Activated CD8-positive, alpha-beta T cell treated with anti-CD3 and anti-CD28 coated beads for 36 hours (primary cell): ENCODE results near the gene CTBP1. TPM values are rescaled to one million over a fixed set of nuclear protein-coding genes. Genes with fewer than 3 reads are reported as not detected.

Source experiments
- ATAC-seq: fragments of 200-7000 bp; cut with Tn5 transposase; one replicate; pipeline ENCODE4 v1.10.0; 2021; ENCODE audit warnings: mild to moderate bottlenecking, moderate library complexity
- CTCF ChIA-PET: fragments of 350-600 bp; sonication (Branson Sonifier 250); formaldehyde crosslinking; loops from one replicate; lab custom pipeline; 2021; ENCODE audit warnings: antibody characterized with exemption; lab: Charles Lee
- POLR2A ChIA-PET: fragments of 350-600 bp; sonication (Branson Sonifier 250); formaldehyde crosslinking; loops from one replicate; lab custom pipeline; 2021; ENCODE audit warnings: antibody characterized with exemption; lab: Charles Lee
- DNase-seq: peaks from one replicate; pipeline ENCODE4 v3.0.0-alpha.2; 2020
- H3K27ac Mint-ChIP-seq: one replicate; pipeline ENCODE4 v1.8.0; 2021; ENCODE audit warnings: mild to moderate bottlenecking, mixed read lengths
- H3K27me3 Mint-ChIP-seq: one replicate; pipeline ENCODE4 v1.8.0; 2021; ENCODE audit warnings: mixed read lengths
- H3K36me3 Mint-ChIP-seq: one replicate; pipeline ENCODE4 v1.8.0; 2021; ENCODE audit warnings: low read depth, mixed read lengths
- H3K4me1 Mint-ChIP-seq: one replicate; pipeline ENCODE4 v1.8.0; 2021; ENCODE audit warnings: low read depth, mixed read lengths
- H3K4me3 Mint-ChIP-seq: one replicate; pipeline ENCODE4 v1.8.0; 2021; ENCODE audit warnings: mild to moderate bottlenecking, moderate library complexity, mixed read lengths
- H3K9me3 Mint-ChIP-seq: one replicate; pipeline ENCODE4 v1.8.0; 2021; ENCODE audit warnings: mixed read lengths
- intact Hi-C: fragments of 100-400 bp; cut with micrococcal nuclease; formaldehyde crosslinking; loops from one replicate; pipeline ENCODE4 v1.10.0; 2022
- total RNA-seq, 2 experiments: library from RNA; stranded (reverse); gene quantifications; one replicate each; pipeline ENCODE4 v1.2.3, GENCODE V29; 2021
- TF ChIP-seq, protein P1 (sequence below): fragments of 200-600 bp; IDR thresholded peaks from one replicate; pipeline ENCODE4 v1.8.0; 2022; ENCODE audit warnings: antibody characterized with exemption, mild to moderate bottlenecking

CTBP1 gene
- total RNA-seq, 2 experiments from 2014 or later = 136 TPM

GRCh38 chr4:1167244-1167949, 81.5 kb downstream of the CTBP1 start:
- ChIA-PET POLR2A (interaction anchor here (0.7 to 2.4 kb wide), 12 partner anchors 11 to 122 kb away, joined by 3 to 11 read pairs (median 4); no protein-coding TSS in a partner anchor), CTCF (interaction anchor here (0.6 to 4.7 kb wide), 29 partner anchors 8 to 189 kb away, joined by 3 to 39 read pairs (median 5); no protein-coding TSS in a partner anchor)
- intact Hi-C loops = loop anchor here (5.0 kb wide), 1 partner anchor 120 kb away; the partner anchor contains the start of gene MAEA
- ATAC-seq (peak; percentile 92), DNase-seq (peak; percentile 97)
- Mint-ChIP-seq H3K9me3 (no peaks in the 10 kb centered on the region), H3K27me3 (peaks cover 13% of the 10 kb centered on the region), H3K4me3 (peak overlapping the region; percentile 76), H3K27ac (peak overlapping the region; percentile 83), H3K4me1 (peaks cover 33% of the 10 kb centered on the region), H3K36me3 (no peaks in the 10 kb centered on the region)
- TF ChIP-seq, protein P1, sequence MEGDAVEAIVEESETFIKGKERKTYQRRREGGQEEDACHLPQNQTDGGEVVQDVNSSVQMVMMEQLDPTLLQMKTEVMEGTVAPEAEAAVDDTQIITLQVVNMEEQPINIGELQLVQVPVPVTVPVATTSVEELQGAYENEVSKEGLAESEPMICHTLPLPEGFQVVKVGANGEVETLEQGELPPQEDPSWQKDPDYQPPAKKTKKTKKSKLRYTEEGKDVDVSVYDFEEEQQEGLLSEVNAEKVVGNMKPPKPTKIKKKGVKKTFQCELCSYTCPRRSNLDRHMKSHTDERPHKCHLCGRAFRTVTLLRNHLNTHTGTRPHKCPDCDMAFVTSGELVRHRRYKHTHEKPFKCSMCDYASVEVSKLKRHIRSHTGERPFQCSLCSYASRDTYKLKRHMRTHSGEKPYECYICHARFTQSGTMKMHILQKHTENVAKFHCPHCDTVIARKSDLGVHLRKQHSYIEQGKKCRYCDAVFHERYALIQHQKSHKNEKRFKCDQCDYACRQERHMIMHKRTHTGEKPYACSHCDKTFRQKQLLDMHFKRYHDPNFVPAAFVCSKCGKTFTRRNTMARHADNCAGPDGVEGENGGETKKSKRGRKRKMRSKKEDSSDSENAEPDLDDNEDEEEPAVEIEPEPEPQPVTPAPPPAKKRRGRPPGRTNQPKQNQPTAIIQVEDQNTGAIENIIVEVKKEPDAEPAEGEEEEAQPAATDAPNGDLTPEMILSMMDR = peak; percentile 96

- ChIA-PET CTCF (interaction anchor here (0.8 to 4.7 kb wide), 15 partner anchors 9 to 189 kb away, joined by 3 to 39 read pairs (median 5); partner anchors contain the start of gene CTBP1), POLR2A (interaction anchor here (1.3 to 2.4 kb wide), 4 partner anchors 22 to 79 kb away, joined by 4 to 7 read pairs (median 4); no protein-coding TSS in a partner anchor)
- ATAC-seq (peak; percentile 2), DNase-seq (no peak)
- Mint-ChIP-seq H3K9me3 (no peaks in the 10 kb centered on the region), H3K4me1 (peaks cover 29% of the 10 kb centered on the region), H3K4me3 (peak overlapping the region; percentile 76), H3K36me3 (no peaks in the 10 kb centered on the region), H3K27ac (peak overlapping the region; percentile 83), H3K27me3 (peaks cover 11% of the 10 kb centered on the region)
- intact Hi-C loops = loop anchor here (5.0 kb wide), 1 partner anchor 121 kb away; the partner anchor contains the start of gene MAEA
- TF ChIP-seq, protein P1 = no peak
These were observed 82.3 kb downstream of the CTBP1 start for GRCh38 chr4:1166509-1167243.

DNA sequence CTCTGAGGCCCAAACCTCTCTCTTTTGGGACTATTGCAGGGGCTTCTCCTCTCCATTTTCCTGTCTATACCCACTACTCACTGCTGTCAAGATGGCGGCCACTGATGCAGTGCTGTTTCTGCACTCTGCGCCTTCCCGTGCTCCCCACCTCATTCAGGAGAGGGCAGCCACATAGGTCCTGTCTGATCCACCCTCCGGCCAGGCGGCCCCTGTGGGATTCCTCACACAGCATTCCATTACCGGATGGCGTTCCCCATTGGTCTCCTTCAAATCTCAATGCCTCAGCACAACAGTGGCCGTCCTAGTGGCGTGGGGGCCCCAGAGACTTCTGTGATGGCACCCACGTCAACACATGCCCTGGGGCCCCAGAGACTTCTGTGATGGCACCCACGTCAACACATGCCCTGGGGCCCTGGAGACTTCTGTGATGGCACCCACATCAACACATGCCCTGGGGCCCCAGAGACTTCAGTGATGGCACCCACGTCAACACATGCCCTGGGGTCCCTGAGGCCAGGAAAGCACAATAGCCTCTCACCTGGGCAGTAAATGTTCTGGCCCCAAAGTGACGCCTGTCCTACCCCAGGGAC, 83.9 kb downstream of the CTBP1 start:
- no peak for DNase-seq
- peaks cover 25% of the 10 kb centered on the region for H3K4me1 Mint-ChIP-seq
- POLR2A ChIA-PET = no interaction called here
- no peak overlapping the region for H3K4me3 Mint-ChIP-seq
- peaks cover under 1% of the 10 kb centered on the region for H3K27me3 Mint-ChIP-seq
- CTCF ChIA-PET = no interaction called here
- H3K36me3 Mint-ChIP-seq = no peaks in the 10 kb centered on the region
- no peaks in the 10 kb centered on the region for H3K9me3 Mint-ChIP-seq
- no peak for ATAC-seq
- H3K27ac Mint-ChIP-seq = peak overlapping the region; percentile 46
- intact Hi-C loops = loop anchor here (5.0 kb wide), 1 partner anchor 122 kb away; the partner anchor contains the start of gene MAEA
- TF ChIP-seq, protein P1 = no peak

GRCh38 chr4:1164444-1164843, 84.5 kb downstream of the CTBP1 start:
- DNase-seq (no peak), ATAC-seq (no peak)
- ChIA-PET CTCF (interaction anchor here (1.4 kb wide), 1 partner anchor 34 kb away, joined by 9 read pairs; no protein-coding TSS in a partner anchor), POLR2A (interaction anchor here (1.8 kb wide), 1 partner anchor 104 kb away, joined by 3 read pairs; no protein-coding TSS in a partner anchor)
- no peak overlapping the region for H3K4me3 Mint-ChIP-seq
- H3K9me3 Mint-ChIP-seq = no peaks in the 10 kb centered on the region
- no peak overlapping the region for H3K27ac Mint-ChIP-seq
- no peaks in the 10 kb centered on the region for H3K36me3 Mint-ChIP-seq
- intact Hi-C loops = no loop called here
- peaks cover 25% of the 10 kb centered on the region for H3K4me1 Mint-ChIP-seq
- H3K27me3 Mint-ChIP-seq = no peaks in the 10 kb centered on the region
- TF ChIP-seq, protein P1 = no peak
